K562 (cell line): ENCODE results near the gene LSM14B. TPM values are rescaled to one million over a fixed set of nuclear protein-coding genes. Genes with fewer than 3 reads are reported as not detected.
A peak's percentile ranks its signal among the peaks of the same experiment; 100 is the strongest.

Experiments used
- ASH1L ChIP-seq: fragments of 450-650 bp; IDR thresholded peaks from 2 replicates; pipeline ENCODE4 v1.6.1; 2018; ENCODE audit warnings: borderline replicate concordance, mild to moderate bottlenecking, low read depth; ENCODE audit not compliant: partially characterized antibody
- ATF1 ChIP-seq, 2 experiments: fragments of 450-650 bp in 1 of 2; IDR thresholded peaks; 2 replicates each; pipeline ENCODE4 v1.6.1; 2016; ENCODE audit warnings: missing compliant biosample characterization in 1 of 2, missing genetic modification characterization in 1 of 2
- CHD2 ChIP-seq: IDR thresholded peaks from 2 replicates; pipeline ENCODE4 v1.6.1; 2011; ENCODE audit warnings: low read depth, low read length
- CXXC5 ChIP-seq: fragments of 250-450 bp; sonication (Bioruptor Pico); IDR thresholded peaks from 2 replicates; pipeline ENCODE4 v1.8.0; 2022; ENCODE audit warnings: inconsistent platforms, mild to moderate bottlenecking, moderate library complexity
- L3MBTL2 ChIP-seq: fragments of 450-650 bp; IDR thresholded peaks from 2 replicates; pipeline ENCODE4 v1.6.1; 2016; ENCODE audit warnings: mild to moderate bottlenecking, moderate library complexity
- POLR2H ChIP-seq: IDR thresholded peaks from 2 replicates; pipeline ENCODE4 v1.6.1; 2016; ENCODE audit warnings: missing genetic modification characterization, low read depth, mild to moderate bottlenecking, control low read depth, missing compliant biosample characterization, moderate library complexity
- RCOR1 ChIP-seq, 2 experiments: IDR thresholded peaks; 2 replicates each; pipeline ENCODE4 v1.6.1; 2012; ENCODE audit warnings: low read depth in 2 of 2, low read length in 2 of 2, borderline replicate concordance in 1 of 2, improper control_type of control experiment in 1 of 2
- RNF2 ChIP-seq: sonication (generic); IDR thresholded peaks from 2 replicates; pipeline ENCODE4 v1.6.1; 2016
- XRCC5 ChIP-seq: fragments of 200-400 bp; formaldehyde crosslinking; IDR thresholded peaks from 2 replicates; pipeline ENCODE4 v1.6.1; 2017; ENCODE audit warnings: low read depth, mild to moderate bottlenecking, low read length
- ZNF212 ChIP-seq: fragments of 450-650 bp; formaldehyde crosslinking; IDR thresholded peaks from 2 replicates; pipeline ENCODE4 v1.4.0; 2020; ENCODE audit warnings: mild to moderate bottlenecking
- ZNF644 ChIP-seq: fragments of 200-800 bp; sonication (Bioruptor generic); IDR thresholded peaks from 2 replicates; pipeline ENCODE4 v1.6.1; 2016; ENCODE audit warnings: low read depth, missing genetic modification characterization, missing compliant biosample characterization
- polyA plus RNA-seq, 8 experiments: library from polyadenylated mRNA; depleted of rRNA in 4 of 8; stranded (reverse) in 5 of 8; unstranded in 3 of 8; fragments of >200 nt; fragmentation: Nextera tagmentation in 2 of 8; fragmentation: Illumina TruSeq in 1 of 8; extraction: Ambion mirVana in 2 of 8; extraction: Trizol in 1 of 8; gene quantifications; 2 replicates each; pipeline versions ENCODE4 v1.2.1 to v1.2.3, GENCODE V29; 2011 to 2014; ENCODE audit warnings: inconsistent platforms in 1 of 8, missing spikeins in 1 of 8
- total RNA-seq, 7 experiments: library from RNA; depleted of rRNA in 6 of 7; stranded (reverse); fragments of >200 nt in 6 of 7; fragmentation: Illumina TruSeq in 2 of 7; extraction: Trizol in 2 of 7; gene quantifications; 2 replicates each; pipeline versions ENCODE4 v1.2.1 to v1.2.3, GENCODE V29; 2011 to 2021; ENCODE audit warnings: low replicate concordance in 1 of 7
- TF ChIP-seq, protein P1 (sequence below): fragments of 250-450 bp; sonication (Bioruptor Pico); IDR thresholded peaks from 2 replicates; pipeline ENCODE4 v1.4.0; 2020; ENCODE audit warnings: mild to moderate bottlenecking, moderate library complexity
- TF ChIP-seq, protein P2 (sequence below): sonication (generic); formaldehyde crosslinking; IDR thresholded peaks from 2 replicates; pipeline ENCODE4 v1.8.0; 2022; ENCODE audit warnings: mild to moderate bottlenecking, missing genetic modification reagents
- TF ChIP-seq, protein P3 (sequence below): fragments of 200-800 bp; sonication (Bioruptor generic); IDR thresholded peaks from 2 replicates; pipeline ENCODE4 v1.6.1; 2017; ENCODE audit warnings: missing genetic modification characterization, missing compliant biosample characterization
- TF ChIP-seq, protein P4 (sequence below): fragments of 450-650 bp; IDR thresholded peaks from 2 replicates; pipeline ENCODE4 v1.6.1; 2016
- TF ChIP-seq, protein P5 (sequence below), 2 experiments: fragments of 450-650 bp; conservative IDR thresholded peaks; 2 replicates each; pipeline ENCODE4 v1.6.1; 2017; ENCODE audit warnings: mild to moderate bottlenecking in 2 of 2, moderate library complexity in 2 of 2

The LSM14B gene
- total and polyA plus RNA-seq, 9 of the 15 experiments (the other 6 are each of a cell fraction or from before 2014, with no cell fraction given), result 0.66 to 36.0 (median 20.2) TPM

DNA sequence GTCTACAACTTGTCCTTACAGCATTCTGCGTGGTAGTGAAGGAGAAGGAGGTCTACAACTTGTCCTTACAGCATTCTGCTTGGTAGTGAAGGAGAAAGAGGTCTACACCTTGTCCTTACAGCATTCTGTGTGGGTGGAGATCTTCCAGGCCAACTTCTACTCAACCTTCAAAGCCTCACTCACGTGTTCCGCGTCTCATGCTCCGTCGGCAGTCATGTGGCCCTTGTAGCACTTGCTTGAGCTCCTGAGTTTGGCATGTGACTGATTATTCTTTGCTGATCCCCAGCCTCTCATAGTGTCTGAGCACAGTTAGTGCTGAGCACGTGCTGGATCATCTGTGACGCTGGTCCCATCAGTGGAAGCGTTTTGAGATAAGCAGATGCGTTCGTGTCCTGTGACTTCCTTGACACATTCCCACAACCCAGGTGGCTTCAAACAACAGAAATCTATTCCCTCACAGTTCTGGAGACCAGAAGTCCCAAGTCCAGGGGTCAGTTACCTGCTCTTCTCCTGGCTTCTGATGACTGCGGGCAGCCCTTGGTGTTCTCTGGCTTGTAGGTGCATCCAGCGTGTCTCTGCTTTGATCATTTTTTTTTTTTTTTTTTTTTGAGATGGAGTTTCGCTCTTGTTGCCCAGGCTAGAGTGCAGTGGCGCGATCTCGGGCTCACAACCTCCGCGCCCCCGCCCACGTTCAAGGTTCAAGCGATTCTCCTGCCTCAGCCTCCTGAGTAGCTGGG is 23.9 kb downstream of the LSM14B start (continued):
- TF ChIP-seq ATF1 (CRISPR knock-in tag; IDR thresholded peaks at IDR 0.05), result no peak
- TF ChIP-seq ATF1 (tag; IDR thresholded peaks at IDR 0.05), result peak; percentile 87
- peak in 1 of 2 experiments; percentile 88; a peak in 2 of 4 replicates for TF ChIP-seq RCOR1 (IDR thresholded peaks at IDR 0.05; ENCODE audit: borderline replicate concordance in 1 of 2, low read depth in 2 of 2, low read length in 2 of 2)
- TF ChIP-seq XRCC5, result no peak
- peak; percentile 74; the same call in 1 of the 2 replicates for TF ChIP-seq RNF2
- TF ChIP-seq L3MBTL2, result peak; percentile 100
- peak; percentile 46 for TF ChIP-seq ASH1L
- TF ChIP-seq, protein P1, sequence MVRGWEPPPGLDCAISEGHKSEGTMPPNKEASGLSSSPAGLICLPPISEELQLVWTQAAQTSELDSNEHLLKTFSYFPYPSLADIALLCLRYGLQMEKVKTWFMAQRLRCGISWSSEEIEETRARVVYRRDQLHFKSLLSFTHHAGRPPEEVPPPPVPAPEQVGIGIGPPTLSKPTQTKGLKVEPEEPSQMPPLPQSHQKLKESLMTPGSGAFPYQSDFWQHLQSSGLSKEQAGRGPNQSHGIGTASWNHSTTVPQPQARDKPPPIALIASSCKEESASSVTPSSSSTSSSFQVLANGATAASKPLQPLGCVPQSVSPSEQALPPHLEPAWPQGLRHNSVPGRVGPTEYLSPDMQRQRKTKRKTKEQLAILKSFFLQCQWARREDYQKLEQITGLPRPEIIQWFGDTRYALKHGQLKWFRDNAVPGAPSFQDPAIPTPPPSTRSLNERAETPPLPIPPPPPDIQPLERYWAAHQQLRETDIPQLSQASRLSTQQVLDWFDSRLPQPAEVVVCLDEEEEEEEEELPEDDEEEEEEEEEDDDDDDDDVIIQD (CRISPR knock-in tag), result no peak
- TF ChIP-seq, protein P2, sequence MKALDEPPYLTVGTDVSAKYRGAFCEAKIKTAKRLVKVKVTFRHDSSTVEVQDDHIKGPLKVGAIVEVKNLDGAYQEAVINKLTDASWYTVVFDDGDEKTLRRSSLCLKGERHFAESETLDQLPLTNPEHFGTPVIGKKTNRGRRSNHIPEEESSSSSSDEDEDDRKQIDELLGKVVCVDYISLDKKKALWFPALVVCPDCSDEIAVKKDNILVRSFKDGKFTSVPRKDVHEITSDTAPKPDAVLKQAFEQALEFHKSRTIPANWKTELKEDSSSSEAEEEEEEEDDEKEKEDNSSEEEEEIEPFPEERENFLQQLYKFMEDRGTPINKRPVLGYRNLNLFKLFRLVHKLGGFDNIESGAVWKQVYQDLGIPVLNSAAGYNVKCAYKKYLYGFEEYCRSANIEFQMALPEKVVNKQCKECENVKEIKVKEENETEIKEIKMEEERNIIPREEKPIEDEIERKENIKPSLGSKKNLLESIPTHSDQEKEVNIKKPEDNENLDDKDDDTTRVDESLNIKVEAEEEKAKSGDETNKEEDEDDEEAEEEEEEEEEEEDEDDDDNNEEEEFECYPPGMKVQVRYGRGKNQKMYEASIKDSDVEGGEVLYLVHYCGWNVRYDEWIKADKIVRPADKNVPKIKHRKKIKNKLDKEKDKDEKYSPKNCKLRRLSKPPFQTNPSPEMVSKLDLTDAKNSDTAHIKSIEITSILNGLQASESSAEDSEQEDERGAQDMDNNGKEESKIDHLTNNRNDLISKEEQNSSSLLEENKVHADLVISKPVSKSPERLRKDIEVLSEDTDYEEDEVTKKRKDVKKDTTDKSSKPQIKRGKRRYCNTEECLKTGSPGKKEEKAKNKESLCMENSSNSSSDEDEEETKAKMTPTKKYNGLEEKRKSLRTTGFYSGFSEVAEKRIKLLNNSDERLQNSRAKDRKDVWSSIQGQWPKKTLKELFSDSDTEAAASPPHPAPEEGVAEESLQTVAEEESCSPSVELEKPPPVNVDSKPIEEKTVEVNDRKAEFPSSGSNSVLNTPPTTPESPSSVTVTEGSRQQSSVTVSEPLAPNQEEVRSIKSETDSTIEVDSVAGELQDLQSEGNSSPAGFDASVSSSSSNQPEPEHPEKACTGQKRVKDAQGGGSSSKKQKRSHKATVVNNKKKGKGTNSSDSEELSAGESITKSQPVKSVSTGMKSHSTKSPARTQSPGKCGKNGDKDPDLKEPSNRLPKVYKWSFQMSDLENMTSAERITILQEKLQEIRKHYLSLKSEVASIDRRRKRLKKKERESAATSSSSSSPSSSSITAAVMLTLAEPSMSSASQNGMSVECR, result peak; percentile 74
- TF ChIP-seq, protein P3, sequence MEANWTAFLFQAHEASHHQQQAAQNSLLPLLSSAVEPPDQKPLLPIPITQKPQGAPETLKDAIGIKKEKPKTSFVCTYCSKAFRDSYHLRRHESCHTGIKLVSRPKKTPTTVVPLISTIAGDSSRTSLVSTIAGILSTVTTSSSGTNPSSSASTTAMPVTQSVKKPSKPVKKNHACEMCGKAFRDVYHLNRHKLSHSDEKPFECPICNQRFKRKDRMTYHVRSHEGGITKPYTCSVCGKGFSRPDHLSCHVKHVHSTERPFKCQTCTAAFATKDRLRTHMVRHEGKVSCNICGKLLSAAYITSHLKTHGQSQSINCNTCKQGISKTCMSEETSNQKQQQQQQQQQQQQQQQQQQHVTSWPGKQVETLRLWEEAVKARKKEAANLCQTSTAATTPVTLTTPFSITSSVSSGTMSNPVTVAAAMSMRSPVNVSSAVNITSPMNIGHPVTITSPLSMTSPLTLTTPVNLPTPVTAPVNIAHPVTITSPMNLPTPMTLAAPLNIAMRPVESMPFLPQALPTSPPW (CRISPR knock-in tag), result peak; percentile 33
- TF ChIP-seq, protein P4, sequence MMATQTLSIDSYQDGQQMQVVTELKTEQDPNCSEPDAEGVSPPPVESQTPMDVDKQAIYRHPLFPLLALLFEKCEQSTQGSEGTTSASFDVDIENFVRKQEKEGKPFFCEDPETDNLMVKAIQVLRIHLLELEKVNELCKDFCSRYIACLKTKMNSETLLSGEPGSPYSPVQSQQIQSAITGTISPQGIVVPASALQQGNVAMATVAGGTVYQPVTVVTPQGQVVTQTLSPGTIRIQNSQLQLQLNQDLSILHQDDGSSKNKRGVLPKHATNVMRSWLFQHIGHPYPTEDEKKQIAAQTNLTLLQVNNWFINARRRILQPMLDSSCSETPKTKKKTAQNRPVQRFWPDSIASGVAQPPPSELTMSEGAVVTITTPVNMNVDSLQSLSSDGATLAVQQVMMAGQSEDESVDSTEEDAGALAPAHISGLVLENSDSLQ, result peak; percentile 56; the same call in 1 of the 2 replicates
- peak; percentile 84; the same call in 1 of the 2 replicates for TF ChIP-seq ZNF644 (tag)
- TF ChIP-seq, protein P5, sequence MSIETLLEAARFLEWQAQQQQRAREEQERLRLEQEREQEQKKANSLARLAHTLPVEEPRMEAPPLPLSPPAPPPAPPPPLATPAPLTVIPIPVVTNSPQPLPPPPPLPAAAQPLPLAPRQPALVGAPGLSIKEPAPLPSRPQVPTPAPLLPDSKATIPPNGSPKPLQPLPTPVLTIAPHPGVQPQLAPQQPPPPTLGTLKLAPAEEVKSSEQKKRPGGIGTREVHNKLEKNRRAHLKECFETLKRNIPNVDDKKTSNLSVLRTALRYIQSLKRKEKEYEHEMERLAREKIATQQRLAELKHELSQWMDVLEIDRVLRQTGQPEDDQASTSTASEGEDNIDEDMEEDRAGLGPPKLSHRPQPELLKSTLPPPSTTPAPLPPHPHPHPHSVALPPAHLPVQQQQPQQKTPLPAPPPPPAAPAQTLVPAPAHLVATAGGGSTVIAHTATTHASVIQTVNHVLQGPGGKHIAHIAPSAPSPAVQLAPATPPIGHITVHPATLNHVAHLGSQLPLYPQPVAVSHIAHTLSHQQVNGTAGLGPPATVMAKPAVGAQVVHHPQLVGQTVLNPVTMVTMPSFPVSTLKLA (conservative IDR thresholded peaks at IDR 0.05), result peak; percentile 94 to 97
- TF ChIP-seq POLR2H (tag), result no peak
- no peak for TF ChIP-seq CHD2
- peak; percentile 99 for TF ChIP-seq CXXC5 (CRISPR knock-in tag)
- TF ChIP-seq ZNF212, result no peak
